ENCODE measurements around the gene DLL4.
"Not testable (repeated sequence)": the region's sequence is repeated elsewhere in the genome, so short reads cannot be mapped to it uniquely, and the experiment has no call there.

The DLL4 gene

GRCh38 chr15:40958723-40959122 lies 29.6 kb downstream of the DLL4 start:
- no peak for DNase-seq (ENCODE audit: low read depth)

- no peak for DNase-seq (ENCODE audit: low read depth)
Measured at GRCh38 chr15:40959331-40960141, 30.4 kb downstream of the DLL4 start.

- no peak for DNase-seq (ENCODE audit: low read depth)
Measured at GRCh38 chr15:40960151-40960885, 31.2 kb downstream of the DLL4 start.

- DNase-seq (ENCODE audit: low read depth): no peak
Measured at GRCh38 chr15:40960925-40961324, 31.8 kb downstream of the DLL4 start.

- DNase-seq (ENCODE audit: low read depth): not testable (repeated sequence)
Measured at GRCh38 chr15:40961740-40962139, 32.6 kb downstream of the DLL4 start.

- not testable (repeated sequence) for DNase-seq (ENCODE audit: low read depth)
Measured at GRCh38 chr15:40962317-40962716, 33.2 kb downstream of the DLL4 start.

GRCh38 chr15:40963201-40963600 lies 34.1 kb downstream of the DLL4 start:
- no peak for DNase-seq (ENCODE audit: low read depth)

- no peak for DNase-seq (ENCODE audit: low read depth)
Measured at GRCh38 chr15:40964006-40964405, 34.9 kb downstream of the DLL4 start.

GRCh38 chr15:40964634-40965033 lies 35.5 kb downstream of the DLL4 start:
- DNase-seq (ENCODE audit: low read depth): no peak

GRCh38 chr15:40968290-40969085 lies 39.3 kb downstream of the DLL4 start:
- DNase-seq (ENCODE audit: low read depth): no peak

GRCh38 chr15:40969363-40969762 lies 40.2 kb downstream of the DLL4 start:
- DNase-seq (ENCODE audit: low read depth): no peak

GRCh38 chr15:40974879-40975278 lies 45.7 kb downstream of the DLL4 start:
- DNase-seq (ENCODE audit: low read depth): no peak

- DNase-seq (ENCODE audit: low read depth): no peak
Measured at GRCh38 chr15:40976819-40977218, 47.7 kb downstream of the DLL4 start.

- DNase-seq (ENCODE audit: low read depth): no peak
Measured at GRCh38 chr15:40978141-40978540, 49.0 kb downstream of the DLL4 start.

- DNase-seq (ENCODE audit: low read depth): no peak
Measured at GRCh38 chr15:40978562-40978961, 49.4 kb downstream of the DLL4 start.

GRCh38 chr15:40981186-40981585 lies 52.0 kb downstream of the DLL4 start:
- no peak for DNase-seq (ENCODE audit: low read depth)

- no peak for DNase-seq (ENCODE audit: low read depth)
Measured at GRCh38 chr15:40982855-40983254, 53.7 kb downstream of the DLL4 start.

- DNase-seq (ENCODE audit: low read depth): no peak
Measured at GRCh38 chr15:40984406-40984805, 55.3 kb downstream of the DLL4 start.

GRCh38 chr15:40984964-40985363 lies 55.8 kb downstream of the DLL4 start:
- no peak for DNase-seq (ENCODE audit: low read depth)

GRCh38 chr15:40985541-40986330 lies 56.6 kb downstream of the DLL4 start:
- no peak for DNase-seq (ENCODE audit: low read depth)

GRCh38 chr15:40986820-40987219 lies 57.7 kb downstream of the DLL4 start:
- DNase-seq (ENCODE audit: low read depth): no peak

GRCh38 chr15:40988156-40988555 lies 59.0 kb downstream of the DLL4 start:
- no peak for DNase-seq (ENCODE audit: low read depth)

All from activated T-cell treated with anti-CD3 and anti-CD28 coated beads for 48 hours (primary cell).